Measurements from ENCODE around the gene ING1. TPM values are rescaled to one million over a fixed set of nuclear protein-coding genes. Genes with fewer than 3 reads are reported as not detected.

The ING1 gene
- total RNA-seq, 1 experiment from 2014 or later: 17.9 TPM

DNA sequence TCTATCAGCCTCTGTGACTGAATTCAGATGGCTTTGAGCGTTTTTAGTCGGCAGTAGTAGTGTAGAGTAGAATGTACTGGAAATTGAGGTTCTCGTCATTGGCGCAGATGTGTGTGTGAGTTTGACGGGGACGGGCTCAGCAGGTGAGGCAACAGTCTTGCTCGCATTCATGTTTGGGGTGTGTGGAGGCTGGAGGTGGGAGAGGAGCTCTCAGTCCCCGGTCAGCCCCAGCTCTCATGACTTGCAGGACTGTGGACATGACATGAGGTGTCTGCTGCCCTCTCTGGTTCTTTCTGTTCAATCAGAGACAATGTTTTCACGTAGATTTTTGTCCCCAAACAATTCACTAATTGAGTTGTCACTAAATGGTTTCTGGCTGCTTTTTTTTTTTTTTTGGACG lies 57.2 kb downstream of the ING1 start:
- no TSS peak for BruUV-seq (replicated peaks)
- no peak for ATAC-seq

DNA sequence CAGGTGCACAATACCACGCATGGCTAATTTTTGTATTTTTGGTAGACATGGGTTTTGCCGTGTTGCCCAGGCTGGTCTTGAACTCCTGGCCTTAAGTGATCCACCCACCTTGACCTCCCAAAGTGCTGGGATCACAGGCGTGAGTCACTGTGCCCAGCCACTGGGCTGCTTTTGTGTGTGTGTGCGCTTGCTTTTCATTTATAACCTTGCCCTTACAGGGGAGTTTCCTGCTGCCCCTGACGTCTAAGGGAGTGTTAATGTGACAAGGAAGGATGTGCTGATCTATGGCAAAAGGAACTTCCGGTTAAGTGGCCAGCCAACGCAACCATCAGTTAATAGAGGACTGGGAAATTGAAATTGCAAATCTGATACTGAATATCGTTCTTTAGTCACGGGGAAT lies 57.7 kb downstream of the ING1 start:
- no TSS peak for BruUV-seq (replicated peaks)
- H3K9ac ChIP-seq (ENCODE audit: low read length): no peak overlapping the region
- H3K27ac ChIP-seq (ENCODE audit: low read length): no peak overlapping the region
- no peak overlapping the region for H3K4me2 ChIP-seq (ENCODE audit: low read length)
- H3K9me2 ChIP-seq (replicated peaks; ENCODE audit: low read length): no peaks in the 10 kb centered on the region
- no peaks in the 10 kb centered on the region for H3K9me3 ChIP-seq (ENCODE audit: low read length)
- DNase-seq (no peak), ATAC-seq (no peak)
- ChIA-PET POLR2A (ENCODE audit: unreplicated experiment) (no interaction called here), CTCF (no interaction called here)
- H2AFZ ChIP-seq (ENCODE audit: low read length): no peak overlapping the region
- H3F3A ChIP-seq (ENCODE audit: low read length, unreplicated experiment): no peaks in the 10 kb centered on the region
- H3K27me3 ChIP-seq (ENCODE audit: low read length): peaks cover 2% of the 10 kb centered on the region
- H4K20me1 ChIP-seq (ENCODE audit: low read length): no peaks in the 10 kb centered on the region
- H3K4me3 ChIP-seq (ENCODE audit: low read length): no peak overlapping the region
- intact Hi-C loops (cut with micrococcal nuclease): no loop called here
- TF ChIP-seq, protein P1, sequence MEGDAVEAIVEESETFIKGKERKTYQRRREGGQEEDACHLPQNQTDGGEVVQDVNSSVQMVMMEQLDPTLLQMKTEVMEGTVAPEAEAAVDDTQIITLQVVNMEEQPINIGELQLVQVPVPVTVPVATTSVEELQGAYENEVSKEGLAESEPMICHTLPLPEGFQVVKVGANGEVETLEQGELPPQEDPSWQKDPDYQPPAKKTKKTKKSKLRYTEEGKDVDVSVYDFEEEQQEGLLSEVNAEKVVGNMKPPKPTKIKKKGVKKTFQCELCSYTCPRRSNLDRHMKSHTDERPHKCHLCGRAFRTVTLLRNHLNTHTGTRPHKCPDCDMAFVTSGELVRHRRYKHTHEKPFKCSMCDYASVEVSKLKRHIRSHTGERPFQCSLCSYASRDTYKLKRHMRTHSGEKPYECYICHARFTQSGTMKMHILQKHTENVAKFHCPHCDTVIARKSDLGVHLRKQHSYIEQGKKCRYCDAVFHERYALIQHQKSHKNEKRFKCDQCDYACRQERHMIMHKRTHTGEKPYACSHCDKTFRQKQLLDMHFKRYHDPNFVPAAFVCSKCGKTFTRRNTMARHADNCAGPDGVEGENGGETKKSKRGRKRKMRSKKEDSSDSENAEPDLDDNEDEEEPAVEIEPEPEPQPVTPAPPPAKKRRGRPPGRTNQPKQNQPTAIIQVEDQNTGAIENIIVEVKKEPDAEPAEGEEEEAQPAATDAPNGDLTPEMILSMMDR (conservative IDR thresholded peaks at IDR 0.05; ENCODE audit: low read depth, low read length): no peak
- H3K36me3 ChIP-seq (ENCODE audit: low read depth, low read length): no peaks in the 10 kb centered on the region
- no peaks in the 10 kb centered on the region for H3K79me2 ChIP-seq (ENCODE audit: low read length)
- no peaks in the 10 kb centered on the region for H3K4me1 ChIP-seq (ENCODE audit: insufficient read depth, low read length)

More for the DNA sequence above, 57.2 kb downstream of the ING1 start:
- Histone ChIP-seq H3F3A (ENCODE audit: low read length, unreplicated experiment) (no peaks in the 10 kb centered on the region), H3K36me3 (ENCODE audit: low read depth, low read length) (no peaks in the 10 kb centered on the region), H3K4me3 (ENCODE audit: low read length) (no peak overlapping the region), H3K27me3 (ENCODE audit: low read length) (peaks cover 2% of the 10 kb centered on the region), H3K9me3 (ENCODE audit: low read length) (no peaks in the 10 kb centered on the region), H4K20me1 (ENCODE audit: low read length) (no peaks in the 10 kb centered on the region), H3K27ac (ENCODE audit: low read length) (no peak overlapping the region), H3K4me1 (ENCODE audit: insufficient read depth, low read length) (no peaks in the 10 kb centered on the region), H3K9me2 (replicated peaks; ENCODE audit: low read length) (no peaks in the 10 kb centered on the region), H3K79me2 (ENCODE audit: low read length) (no peaks in the 10 kb centered on the region), H3K4me2 (ENCODE audit: low read length) (no peak overlapping the region), H3K9ac (ENCODE audit: low read length) (no peak overlapping the region), H2AFZ (ENCODE audit: low read length) (no peak overlapping the region)
- ChIA-PET CTCF (no interaction called here), POLR2A (ENCODE audit: unreplicated experiment) (no interaction called here)
- TF ChIP-seq, protein P1 (conservative IDR thresholded peaks at IDR 0.05; ENCODE audit: low read depth, low read length): no peak
- no peak for TF ChIP-seq EZH2phosphoT487 (IDR thresholded peaks at IDR 0.05; ENCODE audit: borderline replicate concordance, low read length)
- no peak for TF ChIP-seq EZH2 (IDR thresholded peaks at IDR 0.05; ENCODE audit: low read length, unreplicated experiment)
- DNase-seq: no peak
- intact Hi-C loops (cut with micrococcal nuclease): no loop called here

DNA sequence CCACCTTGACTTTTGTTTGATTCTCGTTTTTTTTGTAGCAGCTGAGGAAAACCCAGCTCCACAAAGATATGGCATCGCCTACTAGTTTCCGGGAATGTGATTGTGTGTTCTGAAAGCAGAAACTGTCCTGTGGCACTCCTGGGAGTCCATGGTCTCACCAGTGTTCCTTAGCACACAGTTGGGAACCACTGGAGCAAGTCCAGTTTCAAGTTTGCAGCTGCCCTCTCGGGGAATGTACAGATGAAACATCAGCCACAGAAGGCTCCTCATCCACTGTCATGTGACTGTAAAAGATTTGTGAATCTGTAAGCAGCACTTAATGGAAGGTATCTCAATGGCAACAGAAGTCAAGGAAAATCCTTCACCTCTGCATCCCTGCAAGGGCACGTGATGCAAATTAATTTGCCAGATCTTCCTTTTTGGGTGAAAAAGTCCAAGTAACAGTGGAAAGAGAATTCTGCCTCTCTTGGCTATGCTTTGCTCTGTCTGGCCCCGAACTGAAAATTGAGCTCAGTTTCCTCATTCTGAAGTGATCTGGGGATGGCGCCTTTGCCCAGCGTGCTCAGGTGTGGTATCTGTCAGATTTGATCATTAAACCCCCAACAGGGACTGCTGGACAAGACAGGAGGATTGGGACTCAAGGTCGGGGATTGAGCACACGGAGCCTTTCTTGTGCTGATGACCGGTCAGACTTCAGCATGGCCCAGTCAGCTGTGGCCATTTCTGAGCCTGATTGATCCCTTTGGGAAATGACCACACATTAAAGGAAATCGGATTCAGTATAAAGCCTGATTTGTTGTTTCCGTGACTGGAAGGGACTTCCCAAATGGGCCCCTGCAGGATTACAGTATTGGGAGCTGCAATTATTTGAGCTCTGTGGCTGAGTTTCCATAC lies 58.8 kb downstream of the ING1 start:
- no peaks in the 10 kb centered on the region; the same call in none of the 2 replicates for H3K27me3 ChIP-seq (ENCODE audit: low read length)
- no peaks in the 10 kb centered on the region for H3K9me3 ChIP-seq (ENCODE audit: low read length)
- intact Hi-C loops (cut with micrococcal nuclease): no loop called here
- H3F3A ChIP-seq (ENCODE audit: low read length, unreplicated experiment): no peaks in the 10 kb centered on the region
- ChIA-PET POLR2A (ENCODE audit: unreplicated experiment) (no interaction called here), CTCF (no interaction called here)
- no peak overlapping the region for H3K4me3 ChIP-seq (ENCODE audit: low read length)
- no peak overlapping the region for H3K4me2 ChIP-seq (ENCODE audit: low read length)
- H3K36me3 ChIP-seq (ENCODE audit: low read depth, low read length): no peaks in the 10 kb centered on the region
- H3K9ac ChIP-seq (ENCODE audit: low read length): no peak overlapping the region
- ATAC-seq (no peak), DNase-seq (no peak)
- no peaks in the 10 kb centered on the region for H3K4me1 ChIP-seq (ENCODE audit: insufficient read depth, low read length)
- H4K20me1 ChIP-seq (ENCODE audit: low read length): no peaks in the 10 kb centered on the region
- H2AFZ ChIP-seq (ENCODE audit: low read length): no peak overlapping the region
- TF ChIP-seq, protein P1 (conservative IDR thresholded peaks at IDR 0.05; ENCODE audit: low read depth, low read length): no peak
- TF ChIP-seq EZH2 (IDR thresholded peaks at IDR 0.05; ENCODE audit: low read length, unreplicated experiment) (no peak), EZH2phosphoT487 (IDR thresholded peaks at IDR 0.05; ENCODE audit: borderline replicate concordance, low read length) (no peak)
- no peak overlapping the region for H3K27ac ChIP-seq (ENCODE audit: low read length)
- no peaks in the 10 kb centered on the region for H3K9me2 ChIP-seq (replicated peaks; ENCODE audit: low read length)
- no TSS peak for BruUV-seq (replicated peaks)
- H3K79me2 ChIP-seq (ENCODE audit: low read length): no peaks in the 10 kb centered on the region
